ENCODE data around the gene RPGRIP1L. TPM values are rescaled to one million over a fixed set of nuclear protein-coding genes. Genes with fewer than 3 reads are reported as not detected.

RPGRIP1L gene
- total and polyA plus RNA-seq, 9 of the 15 experiments (the other 6 are each of a cell fraction or from before 2014, with no cell fraction given): 3.2 to 7.7 (median 5.8) TPM

DNA sequence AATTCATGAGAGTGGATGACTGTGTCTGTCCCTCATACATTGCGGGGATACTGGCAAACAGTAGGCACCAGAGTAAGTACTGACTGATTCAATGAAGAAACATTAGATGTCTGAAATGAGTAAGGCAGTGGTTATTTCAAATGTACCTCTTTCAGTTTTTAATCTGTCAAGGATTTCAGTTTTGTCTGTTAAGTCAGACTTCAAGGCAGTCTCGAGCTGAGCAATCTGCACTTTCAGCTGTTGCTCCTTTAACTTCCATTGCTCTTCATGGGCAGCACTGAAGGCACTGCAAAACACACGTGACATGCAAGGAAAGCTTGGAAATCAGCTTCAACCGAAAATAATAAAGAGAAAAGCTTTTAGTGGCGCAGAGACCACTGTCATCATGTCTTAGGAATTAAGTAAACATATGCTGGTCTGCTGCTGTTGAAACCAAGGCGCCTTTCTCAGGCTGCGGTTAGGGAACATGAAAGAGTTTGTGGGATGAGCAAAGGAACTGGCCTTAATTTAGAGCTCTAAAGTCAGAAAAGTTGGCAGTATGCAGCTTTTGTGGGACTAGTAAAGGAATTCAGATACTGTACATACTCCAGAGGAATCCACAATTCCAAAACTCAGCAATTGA lies 38.8 kb downstream of the RPGRIP1L start:
- no peaks in the 10 kb centered on the region for H3K36me3 ChIP-seq (ENCODE audit: control insufficient read depth, insufficient read depth, low read length)
- H3K4me3 ChIP-seq: no peak overlapping the region
- intact Hi-C loops (cut with micrococcal nuclease): no loop called here
- no peaks in the 10 kb centered on the region for H3K27me3 ChIP-seq (ENCODE audit: control insufficient read depth in 2 of 2, insufficient read depth in 2 of 2, low read length in 2 of 2)
- H3K4me2 ChIP-seq (ENCODE audit: insufficient read depth, low read length): no peak overlapping the region
- H3K4me1 ChIP-seq (replicated peaks in 1 of 2; ENCODE audit: control insufficient read depth in 2 of 2, insufficient read depth in 2 of 2, low read length in 2 of 2): no peaks in the 10 kb centered on the region; a peak in 1 of 5 replicates
- no peak for FAIRE-seq
- no peaks in the 10 kb centered on the region for H3K9me1 ChIP-seq (ENCODE audit: control insufficient read depth, insufficient read depth, low read length)
- H3K79me2 ChIP-seq (ENCODE audit: control insufficient read depth, insufficient read depth, low read length): no peaks in the 10 kb centered on the region
- in situ Hi-C loops (cut with MboI): no loop called here
- no peak overlapping the region for H3K9ac ChIP-seq (ENCODE audit: insufficient read depth in 1 of 2, low read depth in 2 of 2, low read length in 2 of 2)
- peak overlapping the region; percentile 16; the same call in 1 of the 2 replicates for H2AFZ ChIP-seq (ENCODE audit: low read depth, low read length)
- no TSS peak for BruUV-seq (replicated peaks)
- H3K27ac ChIP-seq (ENCODE audit: extremely low read depth, low read depth, low read length): no peak overlapping the region
- no peak for DNase-seq (ENCODE audit: extremely low read depth in 1 of 4, low spot score in 3 of 4)
- no peaks in the 10 kb centered on the region for H4K20me1 ChIP-seq (replicated peaks; ENCODE audit: control insufficient read depth, insufficient read depth, low read length)
- ATAC-seq: peak; percentile 46; the same call in 2 of the 3 replicates
- no peaks in the 10 kb centered on the region for H3K9me3 ChIP-seq (replicated peaks; ENCODE audit: control insufficient read depth, insufficient read depth, low read depth, low read length)
- WGBS (ENCODE audit: insufficient coverage, low coverage, missing lambda C conversion rate): 44% methylated on average over 7 of the region's 7 CpGs
- CTCF ChIA-PET (ENCODE audit: low intra/inter-chr PET ratio): no interaction called here
- POLR2A ChIA-PET: interaction anchor here (0.7 kb wide), 1 partner anchor 695 kb away, joined by 3 read pairs; no protein-coding TSS in a partner anchor
- TF ChIP-seq FOXJ2 (tag; IDR thresholded peaks at IDR 0.05): no peak
- TF ChIP-seq, protein P1, sequence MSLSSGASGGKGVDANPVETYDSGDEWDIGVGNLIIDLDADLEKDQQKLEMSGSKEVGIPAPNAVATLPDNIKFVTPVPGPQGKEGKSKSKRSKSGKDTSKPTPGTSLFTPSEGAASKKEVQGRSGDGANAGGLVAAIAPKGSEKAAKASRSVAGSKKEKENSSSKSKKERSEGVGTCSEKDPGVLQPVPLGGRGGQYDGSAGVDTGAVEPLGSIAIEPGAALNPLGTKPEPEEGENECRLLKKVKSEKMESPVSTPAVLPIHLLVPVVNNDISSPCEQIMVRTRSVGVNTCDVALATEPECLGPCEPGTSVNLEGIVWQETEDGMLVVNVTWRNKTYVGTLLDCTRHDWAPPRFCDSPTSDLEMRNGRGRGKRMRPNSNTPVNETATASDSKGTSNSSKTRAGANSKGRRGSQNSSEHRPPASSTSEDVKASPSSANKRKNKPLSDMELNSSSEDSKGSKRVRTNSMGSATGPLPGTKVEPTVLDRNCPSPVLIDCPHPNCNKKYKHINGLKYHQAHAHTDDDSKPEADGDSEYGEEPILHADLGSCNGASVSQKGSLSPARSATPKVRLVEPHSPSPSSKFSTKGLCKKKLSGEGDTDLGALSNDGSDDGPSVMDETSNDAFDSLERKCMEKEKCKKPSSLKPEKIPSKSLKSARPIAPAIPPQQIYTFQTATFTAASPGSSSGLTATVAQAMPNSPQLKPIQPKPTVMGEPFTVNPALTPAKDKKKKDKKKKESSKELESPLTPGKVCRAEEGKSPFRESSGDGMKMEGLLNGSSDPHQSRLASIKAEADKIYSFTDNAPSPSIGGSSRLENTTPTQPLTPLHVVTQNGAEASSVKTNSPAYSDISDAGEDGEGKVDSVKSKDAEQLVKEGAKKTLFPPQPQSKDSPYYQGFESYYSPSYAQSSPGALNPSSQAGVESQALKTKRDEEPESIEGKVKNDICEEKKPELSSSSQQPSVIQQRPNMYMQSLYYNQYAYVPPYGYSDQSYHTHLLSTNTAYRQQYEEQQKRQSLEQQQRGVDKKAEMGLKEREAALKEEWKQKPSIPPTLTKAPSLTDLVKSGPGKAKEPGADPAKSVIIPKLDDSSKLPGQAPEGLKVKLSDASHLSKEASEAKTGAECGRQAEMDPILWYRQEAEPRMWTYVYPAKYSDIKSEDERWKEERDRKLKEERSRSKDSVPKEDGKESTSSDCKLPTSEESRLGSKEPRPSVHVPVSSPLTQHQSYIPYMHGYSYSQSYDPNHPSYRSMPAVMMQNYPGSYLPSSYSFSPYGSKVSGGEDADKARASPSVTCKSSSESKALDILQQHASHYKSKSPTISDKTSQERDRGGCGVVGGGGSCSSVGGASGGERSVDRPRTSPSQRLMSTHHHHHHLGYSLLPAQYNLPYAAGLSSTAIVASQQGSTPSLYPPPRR (CRISPR knock-in tag; IDR thresholded peaks at IDR 0.05; ENCODE audit: borderline replicate concordance): no peak
- TF ChIP-seq NR1H2 (CRISPR knock-in tag; IDR thresholded peaks at IDR 0.05): no peak
- TF ChIP-seq KAT7 (CRISPR knock-in tag; IDR thresholded peaks at IDR 0.05; ENCODE audit: borderline replicate concordance): no peak
- no peak for TF ChIP-seq SAFB2 (IDR thresholded peaks at IDR 0.05; ENCODE audit: borderline replicate concordance, low read depth, low read length, severe bottlenecking)
- no peak for TF ChIP-seq MTA3 (IDR thresholded peaks at IDR 0.05; ENCODE audit: borderline replicate concordance)
- no peak for TF ChIP-seq ARID3B (CRISPR knock-in tag; IDR thresholded peaks at IDR 0.05; ENCODE audit: borderline replicate concordance)
- TF ChIP-seq FOSL1 (tag; conservative IDR thresholded peaks at IDR 0.05): no peak
- TF ChIP-seq DDX20 (tag; IDR thresholded peaks at IDR 0.05; ENCODE audit: low read depth): no peak
- no peak for TF ChIP-seq USF1 (CRISPR knock-in tag; IDR thresholded peaks at IDR 0.05)
- TF ChIP-seq NR0B1 (IDR thresholded peaks at IDR 0.05; ENCODE audit: partially characterized antibody): no peak
- TF ChIP-seq STAT5B (CRISPR knock-in tag; IDR thresholded peaks at IDR 0.05): no peak
